ENCODE data around the gene HTT-AS.
A peak's percentile ranks its signal among the peaks of the same experiment; 100 is the strongest.

Gene HTT-AS

DNA sequence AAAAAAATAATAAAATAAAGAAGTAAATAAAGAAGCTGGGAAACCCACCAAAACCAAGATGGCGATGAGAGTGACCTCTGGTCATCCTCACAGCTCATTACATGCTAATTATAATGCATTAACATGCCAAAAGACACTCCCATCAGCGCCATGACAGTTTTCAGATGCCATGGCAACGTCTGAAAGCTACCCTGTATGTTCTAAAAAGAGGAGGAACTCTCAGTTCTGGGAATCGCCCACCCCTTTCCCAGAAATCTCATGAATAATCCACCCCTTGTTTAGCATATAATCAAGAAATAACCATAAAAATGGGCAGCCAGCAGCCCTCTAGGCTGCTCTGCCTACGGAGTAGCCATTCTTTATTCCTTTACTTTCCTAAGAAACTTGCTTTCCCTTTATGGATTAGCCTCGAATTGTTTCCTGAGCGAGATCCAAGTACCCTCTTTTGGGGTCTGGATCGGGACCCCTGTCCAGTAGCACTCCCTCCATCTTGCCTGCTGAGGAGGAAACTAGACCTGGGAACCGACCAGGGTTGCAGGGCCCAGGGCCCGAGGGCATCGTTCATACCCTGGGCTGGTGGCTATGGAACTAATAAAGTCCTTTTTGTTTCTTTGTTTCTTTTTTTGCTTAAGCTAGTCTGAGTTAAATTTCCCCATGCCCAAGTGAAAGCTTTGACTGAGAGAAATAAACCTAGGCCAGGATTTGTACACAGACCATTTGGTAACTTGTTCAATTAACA is 30.9 kb downstream of the HTT-AS start:
- TF ChIP-seq, protein P1, sequence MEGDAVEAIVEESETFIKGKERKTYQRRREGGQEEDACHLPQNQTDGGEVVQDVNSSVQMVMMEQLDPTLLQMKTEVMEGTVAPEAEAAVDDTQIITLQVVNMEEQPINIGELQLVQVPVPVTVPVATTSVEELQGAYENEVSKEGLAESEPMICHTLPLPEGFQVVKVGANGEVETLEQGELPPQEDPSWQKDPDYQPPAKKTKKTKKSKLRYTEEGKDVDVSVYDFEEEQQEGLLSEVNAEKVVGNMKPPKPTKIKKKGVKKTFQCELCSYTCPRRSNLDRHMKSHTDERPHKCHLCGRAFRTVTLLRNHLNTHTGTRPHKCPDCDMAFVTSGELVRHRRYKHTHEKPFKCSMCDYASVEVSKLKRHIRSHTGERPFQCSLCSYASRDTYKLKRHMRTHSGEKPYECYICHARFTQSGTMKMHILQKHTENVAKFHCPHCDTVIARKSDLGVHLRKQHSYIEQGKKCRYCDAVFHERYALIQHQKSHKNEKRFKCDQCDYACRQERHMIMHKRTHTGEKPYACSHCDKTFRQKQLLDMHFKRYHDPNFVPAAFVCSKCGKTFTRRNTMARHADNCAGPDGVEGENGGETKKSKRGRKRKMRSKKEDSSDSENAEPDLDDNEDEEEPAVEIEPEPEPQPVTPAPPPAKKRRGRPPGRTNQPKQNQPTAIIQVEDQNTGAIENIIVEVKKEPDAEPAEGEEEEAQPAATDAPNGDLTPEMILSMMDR (IDR thresholded peaks at IDR 0.05; ENCODE audit: control insufficient read depth, extremely low read depth, insufficient read depth), result no peak
- DNase-seq (ENCODE audit: low read depth), result no peak
- no peak overlapping the region for H3K4me3 ChIP-seq (ENCODE audit: low read depth, low read length)

DNA sequence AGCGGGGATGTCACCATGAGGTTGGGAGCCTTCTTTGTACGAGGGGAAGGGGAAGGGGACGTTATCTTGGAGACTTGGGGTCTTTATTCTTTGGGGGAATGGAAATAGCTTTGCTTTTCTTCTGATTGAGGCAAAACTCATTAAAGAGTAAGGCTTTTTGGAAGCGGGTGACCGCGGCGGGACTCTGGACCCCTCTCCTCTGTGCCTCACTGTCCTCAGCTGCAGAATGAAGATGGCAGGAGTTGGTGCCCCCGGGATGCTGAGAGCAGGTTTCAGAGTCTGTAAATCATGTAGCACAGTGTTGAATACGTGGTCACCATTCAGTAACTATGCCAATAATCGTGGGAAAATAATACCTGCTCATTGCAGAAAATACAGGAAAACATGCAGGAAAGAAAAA is 32.1 kb downstream of the HTT-AS start:
- H3K4me3 ChIP-seq (ENCODE audit: low read depth, low read length), result peak overlapping the region; percentile 49
- TF ChIP-seq, protein P1 (IDR thresholded peaks at IDR 0.05; ENCODE audit: control insufficient read depth, extremely low read depth, insufficient read depth), result no peak
- no peak for DNase-seq (ENCODE audit: low read depth)

DNA sequence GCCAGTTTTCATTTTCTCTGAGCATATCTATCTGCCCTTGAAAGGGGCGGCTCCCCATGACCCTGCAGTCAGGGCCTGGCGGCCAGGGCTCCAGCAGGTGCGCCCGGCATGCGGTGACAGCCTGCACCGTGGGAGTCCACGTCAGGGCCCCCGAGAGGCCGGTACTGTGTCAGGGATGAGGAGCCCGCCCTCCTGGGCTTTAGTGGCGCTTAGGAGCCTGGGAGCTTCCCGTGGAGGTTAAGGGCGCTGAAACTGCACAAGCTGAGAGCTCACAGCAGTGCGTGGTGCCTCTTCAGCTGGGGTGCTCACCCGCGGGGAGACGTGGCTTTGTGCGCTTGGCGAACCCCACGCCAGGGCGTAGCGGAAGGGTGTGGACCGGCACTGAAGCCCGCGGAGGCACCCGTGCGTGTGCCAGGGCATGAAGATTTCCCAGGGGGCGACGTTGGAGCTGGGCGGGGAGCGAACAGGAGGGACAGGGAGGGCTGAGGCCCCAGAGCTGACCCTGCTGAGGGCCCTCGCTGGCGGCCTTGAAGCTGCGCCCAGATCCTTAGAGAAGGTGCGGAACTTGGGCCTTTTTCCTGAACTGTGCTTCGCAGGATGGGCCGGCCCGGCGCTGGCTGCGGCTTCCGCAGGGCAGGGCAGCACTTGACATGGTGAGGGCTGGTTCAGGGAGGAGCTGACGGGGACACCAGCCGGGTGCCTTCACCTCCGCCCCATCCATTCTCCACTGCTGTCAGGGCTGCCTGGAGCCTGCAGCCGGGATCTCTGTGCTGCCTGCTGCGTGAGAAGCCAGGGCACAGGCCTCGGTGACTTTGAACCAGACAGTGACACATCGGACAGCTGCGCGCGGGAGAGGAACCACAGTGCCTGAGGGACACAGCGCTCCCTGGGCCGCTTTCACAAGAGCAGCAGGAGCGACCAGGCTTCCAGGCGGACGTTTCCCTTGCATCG is 32.9 kb downstream of the HTT-AS start:
- peak overlapping the region; percentile 49 for H3K4me3 ChIP-seq (ENCODE audit: low read depth, low read length)
- TF ChIP-seq, protein P1 (IDR thresholded peaks at IDR 0.05; ENCODE audit: control insufficient read depth, extremely low read depth, insufficient read depth), result no peak
- DNase-seq (ENCODE audit: low read depth), result no peak

DNA sequence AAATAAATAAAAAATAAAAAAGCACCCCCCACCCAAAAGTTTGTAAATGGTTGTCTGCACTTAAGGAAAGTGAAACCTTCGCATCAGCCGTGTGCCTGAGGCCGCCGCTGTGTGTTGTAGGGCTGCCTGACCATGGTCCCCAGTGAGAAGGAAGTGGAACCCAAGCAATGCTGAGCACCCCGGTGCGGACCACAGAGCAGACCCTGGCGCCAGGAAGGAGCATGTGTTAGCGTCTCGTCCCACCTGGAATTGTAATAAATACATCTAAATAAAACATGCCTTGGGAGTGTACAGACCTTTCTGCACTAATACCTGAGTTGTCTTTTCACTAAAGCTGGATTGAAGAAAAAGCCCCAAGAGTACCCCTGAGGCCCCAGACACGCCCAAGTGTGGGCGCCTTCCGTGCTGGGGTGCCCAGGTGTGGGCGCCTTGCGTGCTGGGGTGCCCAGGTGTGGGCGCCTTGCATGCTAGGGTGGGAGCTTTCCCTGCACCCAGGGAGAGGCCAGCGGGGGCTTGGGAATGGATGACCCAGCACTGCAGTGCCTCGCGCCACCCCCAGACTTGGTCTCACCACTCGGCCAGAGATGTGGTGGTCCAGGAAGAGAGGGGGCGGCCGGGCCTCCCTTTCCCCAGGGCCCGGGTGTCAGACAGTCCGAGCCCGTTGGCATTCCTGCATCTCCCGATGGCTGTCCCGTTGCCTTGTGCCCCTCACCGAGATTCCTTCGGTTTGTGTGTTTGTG is 33.7 kb downstream of the HTT-AS start:
- TF ChIP-seq, protein P1 (IDR thresholded peaks at IDR 0.05; ENCODE audit: control insufficient read depth, extremely low read depth, insufficient read depth), result no peak
- no peak overlapping the region for H3K4me3 ChIP-seq (ENCODE audit: low read depth, low read length)
- no peak for DNase-seq (ENCODE audit: low read depth)

DNA sequence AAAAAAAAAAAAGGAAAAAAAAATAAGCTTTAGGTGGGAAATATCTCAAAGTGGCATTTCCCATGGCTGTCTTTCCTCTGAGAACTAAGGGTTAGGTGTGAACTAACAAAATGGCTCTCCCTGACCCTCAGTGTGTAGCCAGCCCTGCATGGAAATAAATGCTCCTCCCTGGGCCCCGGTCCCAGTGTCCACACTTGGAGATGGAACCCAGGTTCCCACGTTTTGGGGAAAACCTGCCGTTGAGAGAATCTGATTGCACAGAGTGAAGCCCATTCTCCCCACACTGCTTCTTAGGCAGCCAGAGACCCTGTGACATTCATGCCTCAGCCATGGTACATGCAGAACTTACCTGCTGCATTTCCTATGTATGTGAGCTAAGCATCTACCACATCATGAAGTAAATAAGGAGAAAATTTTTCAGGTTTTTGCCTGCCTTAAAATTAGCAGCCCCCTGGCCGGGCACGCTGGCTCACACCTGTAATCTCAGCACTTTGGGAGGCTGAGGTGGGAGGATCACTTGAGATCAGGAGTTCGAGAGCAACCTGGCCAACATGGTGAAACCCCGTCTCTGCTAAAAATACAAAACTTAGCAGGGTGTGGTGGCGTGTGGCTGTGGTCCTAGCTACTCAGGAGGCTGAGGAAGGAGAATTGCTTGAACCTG is 34.5 kb downstream of the HTT-AS start:
- DNase-seq (ENCODE audit: low read depth), result no peak
- no peak overlapping the region for H3K4me3 ChIP-seq (ENCODE audit: low read depth, low read length)

More for the DNA sequence above, 34.5 kb downstream of the HTT-AS start:
- TF ChIP-seq, protein P1 (IDR thresholded peaks at IDR 0.05; ENCODE audit: control insufficient read depth, extremely low read depth, insufficient read depth), result no peak
